Limb (tissue), 2 donors: Measurements from ENCODE around the gene CALR3.

Source experiments
- DNase-seq, 2 donors: peaks; one replicate each; pipeline ENCODE4 v3.0.0-alpha.2; 2016; ENCODE audit errors: extremely low spot score in 2 of 2

The CALR3 gene

GRCh38 chr19:16429759-16430091 lies 66.2 kb downstream of the CALR3 start:
- DNase-seq: no peak

- DNase-seq: no peak
Observed at GRCh38 chr19:16429066-16429758, 66.8 kb downstream of the CALR3 start.
